IPS DF 6.9 (cell line): ENCODE results near the gene GRM4.
"Not testable (repeated sequence)": the region's sequence is repeated elsewhere in the genome, so short reads cannot be mapped to it uniquely, and the experiment has no call there.

Source experiments
- DNase-seq: peaks from one replicate; pipeline ENCODE4 v3.0.0-alpha.2; 2013; ENCODE audit warnings: low read depth, low spot score
- H3K27ac ChIP-seq: one replicate; pipeline ENCODE4 v1.5.1; 2013; ENCODE audit warnings: low read length, control low read depth
- H3K27me3 ChIP-seq: 2 replicates; pipeline ENCODE4 v1.6.1; 2013; ENCODE audit warnings: mild to moderate bottlenecking, low read length; ENCODE audit not compliant: control insufficient read depth, insufficient read depth
- H3K36me3 ChIP-seq: 2 replicates; pipeline ENCODE4 v1.6.1; 2013; ENCODE audit warnings: low read length; ENCODE audit not compliant: control insufficient read depth, insufficient read depth
- H3K4me1 ChIP-seq: 2 replicates; pipeline ENCODE4 v1.6.1; 2013; ENCODE audit warnings: low read length; ENCODE audit not compliant: control insufficient read depth, insufficient read depth
- H3K4me3 ChIP-seq: 2 replicates; pipeline ENCODE4 v1.5.1; 2013; ENCODE audit warnings: mild to moderate bottlenecking, low read length
- H3K9me3 ChIP-seq: 2 replicates; pipeline ENCODE4 v1.6.1; 2013; ENCODE audit warnings: low read length, inconsistent platforms; ENCODE audit not compliant: control insufficient read depth, insufficient read depth
- WGBS: extraction: QIAGEN DNeasy Blood & Tissue Kit; methylation state at CpG from one replicate; pipeline ENCODE4 v1.1.7; 2013; ENCODE audit warnings: mixed read lengths, missing lambda C conversion rate; ENCODE audit not compliant: insufficient read length, insufficient coverage; 5-methylcytosine and 5-hydroxymethylcytosine counted together

Gene GRM4

DNA sequence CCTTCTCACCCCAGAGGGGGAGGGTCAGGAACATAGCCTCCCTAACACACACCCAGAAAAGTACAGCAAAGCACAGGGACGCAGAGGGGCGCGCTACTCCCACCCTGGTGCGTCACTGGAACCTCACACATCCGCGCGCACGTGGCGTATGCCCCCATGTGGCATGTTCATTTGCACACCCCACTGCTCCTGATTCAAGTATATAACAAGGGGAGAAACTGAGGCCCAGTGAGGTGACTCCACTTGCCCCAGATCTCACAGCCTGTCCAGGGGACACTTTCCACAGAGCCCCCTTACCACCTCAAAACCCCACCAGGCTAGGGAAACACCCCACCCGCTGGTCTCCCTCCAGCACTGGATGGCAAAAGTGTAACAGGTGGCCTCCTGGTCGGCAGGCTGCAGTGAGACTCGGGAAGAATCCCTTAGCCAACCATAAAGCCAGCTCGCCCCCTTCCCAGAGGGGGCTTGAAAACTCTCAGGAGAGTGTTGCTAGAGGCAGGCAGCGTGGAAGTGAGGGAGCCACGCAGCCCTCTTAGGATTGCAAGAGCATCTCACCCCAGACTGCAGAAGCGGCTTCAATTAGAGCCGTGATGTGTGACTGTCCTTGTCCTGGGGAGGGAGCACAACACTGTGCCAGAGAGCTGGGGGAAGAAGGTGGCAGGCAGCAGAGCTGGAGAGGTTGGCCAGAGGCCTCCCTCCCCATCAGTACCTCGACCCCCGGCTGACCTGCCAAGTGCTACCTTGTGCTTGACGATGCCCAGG, at the start of gene GRM4:
Gene GRM4 (minus strand): TSS at position 67 of the 762 bp plus-strand sequence. CDS start 12,591 bp downstream, outside the sequence.
- no peaks in the 10 kb centered on the region for H3K9me3 ChIP-seq
- H3K36me3 ChIP-seq = no peaks in the 10 kb centered on the region
- H3K27me3 ChIP-seq = no peaks in the 10 kb centered on the region; the same call in 1 of the 2 replicates
- peaks cover 15% of the 10 kb centered on the region for H3K4me1 ChIP-seq
- H3K27ac ChIP-seq = no peak within 1 kb of the TSS
- DNase-seq = no peak
- WGBS = no CpG with 5 or more reads among the region's 20 CpGs
- H3K4me3 ChIP-seq = peak within 1 kb of the TSS; percentile 35

DNA sequence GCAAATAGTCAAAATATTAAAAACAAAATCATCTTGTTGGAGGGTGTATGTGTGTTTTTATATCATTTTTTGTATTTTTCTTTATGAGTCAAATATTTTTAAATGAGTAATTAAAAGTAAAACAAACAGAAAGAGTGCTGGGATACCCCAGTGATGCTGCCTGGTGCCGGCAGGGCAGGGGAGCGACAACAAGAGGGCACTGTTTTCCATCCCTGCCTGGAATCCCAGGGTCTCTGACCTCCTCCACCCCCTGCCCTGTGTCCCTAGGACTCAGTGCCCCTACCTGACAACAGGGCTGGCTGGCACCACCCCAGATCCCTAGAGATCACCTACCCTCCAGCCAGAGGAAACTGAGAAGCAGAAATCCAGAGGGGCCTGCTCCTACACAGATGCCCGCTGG, 48.9 kb upstream of the GRM4 start:
- WGBS = no CpG with 5 or more reads among the region's 3 CpGs
- Histone ChIP-seq H3K36me3 (no peaks in the 10 kb centered on the region), H3K9me3 (no peaks in the 10 kb centered on the region), H3K4me3 (no peak overlapping the region), H3K4me1 (peaks cover 5% of the 10 kb centered on the region; the same call in 1 of the 2 replicates), H3K27ac (no peak overlapping the region), H3K27me3 (no peaks in the 10 kb centered on the region)
- DNase-seq = no peak

DNA sequence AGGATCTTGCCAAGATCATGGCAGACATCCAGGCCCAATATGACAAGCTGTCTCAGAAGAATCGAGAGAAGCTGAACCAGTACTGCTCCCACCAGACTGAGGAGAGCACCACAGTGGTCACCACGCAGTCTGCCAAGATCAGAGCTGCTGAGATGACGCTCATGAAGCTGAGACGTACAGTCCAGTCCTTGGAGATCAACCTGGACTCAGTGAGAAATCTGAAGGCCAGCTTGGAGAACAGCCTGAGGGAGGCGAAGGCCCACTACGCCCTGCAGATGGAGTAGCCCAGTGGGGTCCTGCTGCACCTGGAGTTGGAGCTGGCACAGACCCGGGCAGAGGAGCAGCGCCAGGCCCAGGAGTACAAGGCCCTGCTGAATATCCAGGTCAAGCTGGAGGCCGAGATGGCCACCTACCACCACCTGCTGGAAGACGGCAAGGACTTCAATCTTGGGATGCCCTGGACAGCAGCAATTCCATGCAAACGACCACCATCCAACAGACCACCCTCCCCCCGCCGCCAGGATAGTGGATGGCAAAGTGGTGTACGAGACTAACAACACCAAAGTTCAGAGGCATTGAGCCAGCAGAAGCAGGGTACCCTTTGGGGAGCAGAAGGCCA, 44.7 kb upstream of the GRM4 start:
- H3K27me3 ChIP-seq = no peaks in the 10 kb centered on the region
- H3K9me3 ChIP-seq = no peaks in the 10 kb centered on the region
- no peak overlapping the region for H3K4me3 ChIP-seq
- no peaks in the 10 kb centered on the region for H3K4me1 ChIP-seq
- DNase-seq = no peak
- no peak overlapping the region for H3K27ac ChIP-seq
- H3K36me3 ChIP-seq = no peaks in the 10 kb centered on the region
- WGBS = no CpG with 5 or more reads among the region's 14 CpGs

DNA sequence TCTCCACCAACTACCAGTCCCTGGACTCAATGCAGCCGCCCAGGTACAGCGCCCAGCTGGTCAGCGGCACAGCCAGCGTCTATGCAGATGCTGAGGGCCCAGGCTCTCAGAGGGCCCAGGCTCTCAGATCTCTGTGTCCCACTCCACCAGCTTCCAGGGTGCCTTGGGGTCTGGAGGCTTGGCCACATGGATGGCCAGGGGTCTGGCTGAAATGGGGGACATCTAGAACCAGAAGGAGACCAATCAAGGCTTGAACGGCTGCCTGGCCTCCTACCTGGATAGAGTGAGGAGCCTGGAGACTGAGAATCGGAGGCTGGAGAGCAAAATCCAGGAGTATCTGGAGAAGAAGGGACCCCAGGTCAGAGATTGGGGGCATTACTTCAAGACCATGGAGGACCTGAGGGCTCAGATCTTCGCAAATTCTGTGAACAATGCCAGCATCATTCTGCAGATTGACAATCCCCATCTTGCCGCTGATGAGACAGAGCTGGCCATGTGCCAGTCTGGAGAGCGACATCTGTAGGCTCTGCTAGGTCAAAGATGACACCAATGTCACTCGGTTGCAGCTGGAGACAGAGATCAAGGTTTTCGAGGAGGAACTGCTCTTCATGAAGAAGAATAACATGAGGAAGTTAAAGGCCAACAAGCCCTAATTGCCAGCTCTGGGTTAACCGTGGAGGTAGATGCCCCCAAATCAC, 44.1 kb upstream of the GRM4 start:
- Histone ChIP-seq H3K4me3 (no peak overlapping the region), H3K27me3 (no peaks in the 10 kb centered on the region), H3K36me3 (no peaks in the 10 kb centered on the region), H3K4me1 (no peaks in the 10 kb centered on the region), H3K27ac (no peak overlapping the region), H3K9me3 (no peaks in the 10 kb centered on the region)
- no peak for DNase-seq
- WGBS = no CpG with 5 or more reads among the region's 12 CpGs

DNA sequence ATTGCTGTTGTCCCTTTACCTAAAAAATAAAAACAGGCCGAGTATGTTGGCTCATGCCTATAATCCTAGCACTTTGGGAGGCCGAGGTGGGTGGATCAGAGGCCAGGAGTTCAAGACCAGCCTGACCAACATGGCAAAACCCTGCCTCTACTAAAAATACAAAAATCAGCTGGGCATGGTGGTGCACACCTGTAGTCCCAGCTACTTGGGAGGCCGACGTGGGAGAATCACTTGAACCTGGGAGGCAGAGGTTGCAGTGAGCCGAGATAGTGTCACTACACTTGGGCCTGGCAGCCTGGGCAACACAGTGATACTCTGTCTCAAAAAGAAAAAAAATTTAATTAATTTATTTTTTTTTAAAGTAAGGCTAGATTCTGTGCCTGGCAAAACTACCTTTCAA, 38.8 kb upstream of the GRM4 start:
- not testable (repeated sequence) for H3K4me3 ChIP-seq, DNase-seq, H3K36me3 ChIP-seq, H3K9me3 ChIP-seq, H3K4me1 ChIP-seq, H3K27me3 ChIP-seq, H3K27ac ChIP-seq
- no CpG with 5 or more reads among the region's 5 CpGs for WGBS

DNA sequence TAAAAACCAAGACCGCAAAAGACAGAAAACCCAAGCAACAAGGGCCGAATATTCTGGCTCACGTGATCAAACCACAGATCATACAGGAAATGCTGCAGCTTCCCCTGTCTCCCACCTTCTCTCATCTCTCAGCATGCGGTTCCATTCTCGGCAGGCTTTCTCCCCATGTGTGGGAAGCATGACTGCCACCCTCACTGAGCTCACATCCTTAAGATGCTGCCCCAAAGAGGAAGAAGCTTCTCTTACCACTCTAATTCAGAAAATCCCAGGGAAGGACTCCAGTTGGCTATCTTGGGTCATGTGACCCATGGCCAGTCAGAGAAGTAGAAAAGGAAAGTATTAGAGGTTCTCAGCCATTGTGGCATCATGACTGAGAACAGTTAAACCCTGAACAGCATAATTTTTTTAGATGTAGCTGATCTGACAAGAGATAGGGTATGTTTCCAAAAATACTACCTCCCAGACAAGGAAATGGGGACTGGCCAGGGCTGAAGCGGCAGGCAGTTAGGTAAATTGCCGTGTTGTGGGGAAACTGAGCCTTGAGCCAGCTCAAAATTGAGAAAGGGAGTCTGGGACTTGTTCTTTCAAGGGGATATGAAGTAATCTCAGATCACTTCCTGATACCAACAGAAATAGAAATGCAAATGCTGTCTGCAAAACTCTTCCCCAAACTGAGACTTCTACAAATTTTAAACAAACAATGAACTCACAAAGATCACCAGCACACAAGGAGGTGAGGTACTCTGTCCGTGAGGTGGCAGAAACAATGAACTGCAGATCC, 37.1 kb upstream of the GRM4 start:
- Histone ChIP-seq H3K27me3 (no peaks in the 10 kb centered on the region), H3K27ac (no peak overlapping the region), H3K4me3 (no peak overlapping the region), H3K9me3 (peaks cover 2% of the 10 kb centered on the region; the same call in 1 of the 2 replicates), H3K36me3 (no peaks in the 10 kb centered on the region), H3K4me1 (0 out of 2 replicates have a peak, but pooled peaks cover 1% of the 10 kb centered on the region)
- WGBS = no CpG with 5 or more reads among the region's 8 CpGs
- DNase-seq = no peak

DNA sequence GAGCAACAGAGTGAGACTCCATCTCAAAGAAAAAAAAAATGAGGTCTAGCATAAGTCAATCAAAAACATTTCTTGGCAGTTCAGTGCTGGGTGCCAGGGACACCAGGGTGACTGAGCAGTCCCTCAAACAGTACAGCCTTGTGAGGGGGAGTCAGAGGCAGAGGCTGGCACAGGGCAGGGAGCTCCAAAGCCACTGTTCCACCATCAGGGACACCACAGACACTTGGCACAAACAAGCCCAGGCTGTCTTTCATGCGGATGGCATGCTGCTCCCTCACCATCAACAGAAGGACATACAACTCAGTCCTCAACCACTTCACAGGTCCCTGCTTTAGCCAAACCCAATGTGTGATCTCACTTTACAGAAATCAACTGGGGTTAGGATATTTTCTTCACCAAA, 36.0 kb upstream of the GRM4 start:
- no peak for DNase-seq
- Histone ChIP-seq H3K27ac (no peak overlapping the region), H3K4me3 (no peak overlapping the region), H3K4me1 (0 out of 2 replicates have a peak, but pooled peaks cover 1% of the 10 kb centered on the region), H3K36me3 (no peaks in the 10 kb centered on the region), H3K9me3 (peaks cover 2% of the 10 kb centered on the region; the same call in 1 of the 2 replicates), H3K27me3 (no peaks in the 10 kb centered on the region)
- WGBS = no CpG with 5 or more reads among the region's 1 CpG

DNA sequence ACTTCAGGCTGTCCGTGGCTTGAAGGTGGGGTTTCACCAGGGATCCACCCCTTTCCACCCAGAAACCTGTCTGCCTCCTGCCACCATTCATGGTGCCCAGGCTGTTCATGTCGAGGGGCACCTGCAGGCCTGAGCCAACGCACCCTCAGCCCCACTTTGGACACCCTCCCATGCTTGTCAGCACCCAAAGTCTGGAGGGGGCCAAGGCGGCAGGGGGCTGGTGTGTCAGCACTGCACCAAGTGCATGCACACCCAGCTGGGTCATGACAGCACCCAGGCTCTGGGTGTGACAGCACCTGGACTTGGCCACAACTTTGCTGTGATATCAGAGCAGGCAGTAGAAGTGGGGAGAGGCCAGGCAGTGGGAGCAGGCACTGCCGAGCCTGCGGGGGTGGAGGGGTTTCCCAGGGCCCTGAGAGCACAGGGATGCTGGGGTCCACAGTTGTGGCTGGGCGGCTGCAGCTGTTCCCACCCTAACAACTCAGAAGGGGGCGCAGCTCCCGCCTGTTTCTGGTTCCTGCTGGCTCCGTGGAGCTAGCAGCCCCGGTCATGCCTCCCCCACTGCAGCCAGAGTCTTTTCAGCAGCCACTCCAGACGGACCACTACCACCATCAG, 33.3 kb upstream of the GRM4 start:
- Histone ChIP-seq H3K27me3 (no peaks in the 10 kb centered on the region), H3K36me3 (no peaks in the 10 kb centered on the region), H3K4me1 (0 out of 2 replicates have a peak, but pooled peaks cover 1% of the 10 kb centered on the region), H3K4me3 (no peak overlapping the region), H3K9me3 (peaks cover 2% of the 10 kb centered on the region; the same call in 1 of the 2 replicates), H3K27ac (no peak overlapping the region)
- WGBS = no CpG with 5 or more reads among the region's 12 CpGs
- DNase-seq = no peak

DNA sequence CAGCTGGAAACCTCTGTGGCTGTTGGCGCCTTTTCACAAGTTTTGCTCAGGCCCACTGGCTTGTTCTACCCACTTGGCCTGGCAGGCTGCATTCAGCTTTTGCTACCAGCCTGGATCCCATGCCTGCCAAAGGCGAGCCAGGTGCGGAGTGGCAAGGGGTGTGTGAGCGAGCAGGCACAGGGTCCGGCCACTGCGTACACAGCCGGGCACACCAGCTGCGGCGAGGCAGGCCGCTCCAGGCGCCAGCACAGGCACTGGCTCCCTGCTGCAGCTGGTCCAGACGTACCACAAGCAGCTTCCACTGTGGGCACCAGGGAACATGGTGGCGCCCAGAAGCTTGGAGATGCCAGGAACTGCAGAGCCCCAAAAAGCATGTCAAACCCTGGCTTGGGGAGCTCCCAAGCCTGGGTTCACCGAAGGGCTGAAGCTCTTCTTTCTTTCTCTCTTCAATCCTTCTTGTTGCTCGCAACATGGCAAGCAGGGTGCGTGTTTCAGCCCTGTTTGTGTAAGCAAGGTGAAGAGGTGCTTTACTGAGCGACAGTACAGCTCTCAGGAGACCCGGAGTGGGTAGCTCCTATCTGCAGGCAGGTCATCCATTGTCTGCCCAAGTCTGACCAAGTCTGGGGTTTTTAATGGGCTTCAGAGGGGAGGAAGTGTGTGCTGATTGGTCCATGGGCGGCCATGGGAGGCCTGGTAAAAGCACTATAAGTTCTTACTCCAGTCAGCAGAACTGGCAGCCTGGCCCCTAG, 32.6 kb upstream of the GRM4 start:
- WGBS = no CpG with 5 or more reads among the region's 19 CpGs
- Histone ChIP-seq H3K27ac (no peak overlapping the region), H3K27me3 (no peaks in the 10 kb centered on the region), H3K36me3 (no peaks in the 10 kb centered on the region), H3K4me1 (0 out of 2 replicates have a peak, but pooled peaks cover 1% of the 10 kb centered on the region), H3K9me3 (peaks cover 2% of the 10 kb centered on the region; the same call in 1 of the 2 replicates), H3K4me3 (no peak overlapping the region)
- no peak for DNase-seq
